Subcutaneous abdominal adipose tissue (tissue), 5 donors: ENCODE results near the gene CBX3.
"Not testable (repeated sequence)": the region's sequence is repeated elsewhere in the genome, so short reads cannot be mapped to it uniquely, and the experiment has no call there.

Experiments
- H3K27ac ChIP-seq: one replicate; pipeline ENCODE4 v1.7.0; 2013; ENCODE audit warnings: low read depth, mild to moderate bottlenecking, inconsistent platforms, low read length, moderate library complexity
- H3K27me3 ChIP-seq, 5 donors: one replicate each; pipeline ENCODE4 v1.7.0; 2013; ENCODE audit warnings: low read length in 5 of 5, inconsistent platforms in 1 of 5; ENCODE audit not compliant: control insufficient read depth in 5 of 5, insufficient read depth in 4 of 5
- H3K36me3 ChIP-seq, 5 donors: one replicate each; pipeline ENCODE4 v1.7.0; 2013; ENCODE audit warnings: low read length in 5 of 5; ENCODE audit not compliant: control insufficient read depth in 5 of 5, insufficient read depth in 5 of 5
- H3K4me1 ChIP-seq, 5 donors: one replicate each; pipeline ENCODE4 v1.7.0; 2013; ENCODE audit warnings: low read length in 5 of 5, mild to moderate bottlenecking in 3 of 5, moderate library complexity in 1 of 5; ENCODE audit not compliant: control insufficient read depth in 5 of 5, insufficient read depth in 5 of 5
- H3K4me3 ChIP-seq, 5 donors: one replicate each; pipeline ENCODE4 v1.7.0; 2013; ENCODE audit warnings: low read length in 5 of 5, low read depth in 1 of 5
- H3K9ac ChIP-seq, 5 donors: one replicate each; pipeline ENCODE4 v1.7.0; 2013; ENCODE audit warnings: low read length in 5 of 5, mild to moderate bottlenecking in 4 of 5, moderate library complexity in 3 of 5
- H3K9me3 ChIP-seq, 5 donors: one replicate each; pipeline ENCODE4 v1.7.0; 2013; ENCODE audit warnings: low read length in 5 of 5; ENCODE audit not compliant: control insufficient read depth in 5 of 5
- donor health status: healthy.
- donor health status: healthy.
- donor health status: healthy.
- donor health status: healthy.
- donor health status: healthy.

The CBX3 gene

DNA sequence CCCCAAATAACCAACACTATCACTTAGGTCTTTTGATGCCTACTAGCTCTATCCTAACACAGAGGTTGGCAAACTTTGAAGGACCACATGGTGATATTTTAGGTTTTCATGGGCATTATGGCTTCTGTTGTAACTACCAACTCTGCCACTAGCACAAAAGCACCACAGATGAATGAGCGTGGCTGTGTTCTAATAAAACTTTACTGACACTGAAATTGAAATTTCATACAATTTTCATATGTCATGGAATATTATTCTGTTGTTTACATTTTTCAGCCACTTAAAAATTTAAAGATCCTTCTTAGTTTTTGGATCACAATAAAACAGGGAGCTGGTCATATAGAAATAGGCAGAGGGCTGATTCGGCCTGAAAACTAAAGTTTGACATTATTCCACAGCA lies 26.4 kb downstream of the CBX3 start:
- Histone ChIP-seq H3K27me3 (no peaks in the 10 kb centered on the region), H3K4me3 (no peak overlapping the region), H3K9me3 (no peaks in the 10 kb centered on the region), H3K4me1 (no peaks in the 10 kb centered on the region), H3K27ac (no peak overlapping the region), H3K9ac (no peak overlapping the region), H3K36me3 (no peaks in the 10 kb centered on the region)

GRCh38 chr7:26233902-26234511 lies 32.5 kb downstream of the CBX3 start:
- Histone ChIP-seq H3K4me1 (no peaks in the 10 kb centered on the region), H3K27ac (no peak overlapping the region), H3K27me3 (no peaks in the 10 kb centered on the region), H3K9ac (no peak overlapping the region), H3K4me3 (no peak overlapping the region), H3K36me3 (no peaks in the 10 kb centered on the region), H3K9me3 (no peaks in the 10 kb centered on the region)

DNA sequence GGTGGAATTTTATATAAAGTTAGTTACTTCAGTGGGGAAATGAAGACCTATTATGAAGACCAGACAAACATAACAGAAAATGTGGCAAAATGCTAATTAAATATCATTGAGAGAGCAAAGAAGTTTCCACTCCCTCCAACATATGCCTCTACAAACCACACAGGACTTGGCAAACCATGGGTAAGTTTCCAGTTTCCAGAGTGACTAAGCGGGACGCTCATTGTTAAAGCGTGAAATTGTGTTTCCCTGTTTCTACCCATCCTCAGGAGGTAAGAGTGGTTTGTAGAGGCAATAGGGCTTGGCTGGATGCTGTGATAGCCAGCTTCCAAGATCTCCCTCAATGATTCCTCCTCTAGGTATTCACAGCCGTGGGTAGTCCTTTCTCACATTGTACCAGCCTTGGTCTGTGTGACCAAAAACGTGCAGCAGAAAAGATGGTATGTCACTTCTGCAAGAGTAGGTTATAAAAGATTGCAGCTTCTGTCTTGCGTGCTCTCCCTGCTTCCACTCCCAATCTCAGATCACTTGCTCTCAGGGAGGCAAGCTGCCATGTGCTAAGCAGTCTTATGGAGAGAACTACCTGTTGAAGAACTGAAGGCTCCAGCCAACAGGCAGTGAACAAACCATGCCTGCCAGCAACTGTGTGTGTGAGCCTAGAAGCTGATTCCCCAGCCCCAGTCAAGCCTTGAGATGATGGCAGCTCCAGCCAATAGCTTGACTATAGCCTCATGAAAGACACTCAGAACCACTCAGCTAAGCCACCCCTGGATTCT lies 35.7 kb downstream of the CBX3 start:
- Histone ChIP-seq H3K27me3 (no peaks in the 10 kb centered on the region), H3K36me3 (no peaks in the 10 kb centered on the region), H3K4me3 (no peak overlapping the region), H3K9ac (no peak overlapping the region), H3K9me3 (no peaks in the 10 kb centered on the region), H3K4me1 (no peaks in the 10 kb centered on the region), H3K27ac (no peak overlapping the region)

- Histone ChIP-seq H3K9me3 (no peaks in the 10 kb centered on the region), H3K4me3 (no peak overlapping the region), H3K36me3 (no peaks in the 10 kb centered on the region), H3K4me1 (no peaks in the 10 kb centered on the region), H3K27me3 (no peaks in the 10 kb centered on the region), H3K27ac (no peak overlapping the region), H3K9ac (no peak overlapping the region)
These were observed 36.5 kb downstream of the CBX3 start for GRCh38 chr7:26238032-26238431.

DNA sequence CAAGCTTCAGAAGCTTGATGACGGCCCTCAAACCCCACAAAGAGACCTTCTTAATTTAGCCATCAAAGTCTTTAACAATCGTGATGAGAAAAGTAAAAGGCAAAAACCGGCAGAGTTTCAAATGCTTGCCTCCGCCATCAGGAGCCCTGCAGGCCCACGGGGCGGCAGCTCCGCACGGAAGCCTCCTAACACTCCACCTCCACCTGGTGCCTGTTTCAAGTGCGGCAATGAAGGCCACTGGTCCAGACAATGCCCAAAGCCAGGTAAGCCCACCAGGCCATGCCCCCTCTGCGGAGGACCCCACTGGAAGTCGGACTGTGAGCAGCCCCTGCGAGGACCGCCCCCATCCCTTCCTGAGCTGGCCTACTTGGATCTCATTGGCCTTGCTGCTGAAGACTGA lies 43.6 kb downstream of the CBX3 start:
- Histone ChIP-seq H3K4me3 (no peak overlapping the region), H3K9ac (no peak overlapping the region), H3K9me3 (no peaks in the 10 kb centered on the region), H3K27ac (no peak overlapping the region), H3K4me1 (no peaks in the 10 kb centered on the region), H3K27me3 (no peaks in the 10 kb centered on the region), H3K36me3 (no peaks in the 10 kb centered on the region)

DNA sequence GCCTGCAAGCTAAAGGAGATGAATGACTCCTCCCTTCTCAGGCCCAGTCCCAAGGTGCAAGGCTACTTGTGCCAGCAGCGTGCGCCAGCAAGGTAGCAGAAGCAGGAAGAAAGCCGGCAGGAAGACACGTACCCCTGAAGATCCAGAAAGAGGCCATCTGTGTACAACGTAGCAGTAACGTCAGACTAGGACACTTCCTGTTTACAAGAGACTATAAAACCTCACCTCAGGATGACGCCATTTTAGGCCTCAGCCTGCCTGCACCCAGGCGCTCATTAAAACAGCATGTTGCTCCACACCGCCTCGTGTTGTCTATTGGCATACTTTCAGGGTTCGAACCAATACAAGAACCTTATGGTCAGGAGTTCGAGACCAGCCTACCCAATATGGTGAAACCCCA lies 48.7 kb downstream of the CBX3 start:
- Histone ChIP-seq H3K9ac (no peak overlapping the region), H3K27me3 (no peaks in the 10 kb centered on the region), H3K9me3 (peaks cover 0 to 2% (median 0%) of the 10 kb centered on the region in 5 donors), H3K4me1 (no peaks in the 10 kb centered on the region), H3K36me3 (no peaks in the 10 kb centered on the region), H3K27ac (no peak overlapping the region), H3K4me3 (no peak overlapping the region)

DNA sequence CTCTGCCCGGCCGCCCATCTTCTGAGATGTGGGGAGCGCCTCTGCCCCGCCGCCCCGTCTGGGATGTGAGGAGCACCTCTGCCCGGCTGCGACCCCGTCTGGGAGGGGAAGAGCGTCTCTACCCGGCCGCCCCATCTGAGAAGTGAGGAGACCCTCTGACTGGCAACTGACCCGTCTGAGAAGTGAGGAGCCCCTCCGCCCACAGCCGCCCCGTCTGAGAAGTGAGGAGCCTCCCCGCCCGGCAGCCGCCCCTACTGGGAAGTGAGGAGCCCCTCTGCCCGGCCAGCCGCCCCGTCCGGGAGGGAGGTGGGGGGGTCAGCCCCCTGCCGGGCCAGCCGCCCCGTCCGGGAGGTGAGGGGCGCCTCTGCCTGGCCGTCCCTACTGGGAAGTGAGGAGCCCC lies 60.3 kb downstream of the CBX3 start:
- H3K27me3 ChIP-seq, H3K4me1 ChIP-seq, H3K27ac ChIP-seq, H3K36me3 ChIP-seq, H3K9me3 ChIP-seq, H3K9ac ChIP-seq, H3K4me3 ChIP-seq: not testable (repeated sequence)
